RWPE2 (cell line): Measurements from ENCODE around the gene NFU1.

ENCODE experiments used
- ATAC-seq: fragments of 200-7000 bp; cut with Tn5 transposase; 3 replicates; pipeline ENCODE4 v1.9.1; 2021; ENCODE audit warnings: low read depth
- DNase-seq: peaks from one replicate; pipeline ENCODE4 v3.0.0-alpha.2; 2020; ENCODE audit warnings: low spot score
- H3K27ac ChIP-seq: fragments of 450-650 bp; 2 replicates; pipeline ENCODE4 v1.5.1; 2017; ENCODE audit warnings: mild to moderate bottlenecking; ENCODE audit not compliant: poor library complexity, severe bottlenecking
- H3K27me3 ChIP-seq: fragments of 250-450 bp; sonication (Bioruptor Pico); 2 replicates; pipeline ENCODE4 v1.5.1; 2021; ENCODE audit warnings: mild to moderate bottlenecking, moderate library complexity; ENCODE audit not compliant: insufficient read depth, poor library complexity, severe bottlenecking
- H3K36me3 ChIP-seq: fragments of 250-450 bp; sonication (Bioruptor Pico); 2 replicates; pipeline ENCODE4 v1.5.1; 2020; ENCODE audit warnings: low read depth, mild to moderate bottlenecking, moderate library complexity
- H3K4me1 ChIP-seq: fragments of 250-450 bp; sonication (Bioruptor Pico); 2 replicates; pipeline ENCODE4 v1.5.1; 2021; ENCODE audit warnings: mild to moderate bottlenecking, moderate library complexity; ENCODE audit not compliant: insufficient read depth, poor library complexity, severe bottlenecking
- H3K4me3 ChIP-seq: fragments of 250-450 bp; sonication (Bioruptor Pico); 2 replicates; pipeline ENCODE4 v1.5.1; 2021; ENCODE audit warnings: mild to moderate bottlenecking, moderate library complexity; ENCODE audit not compliant: severe bottlenecking
- H3K9me3 ChIP-seq: fragments of 250-450 bp; sonication (Bioruptor Pico); 2 replicates; pipeline ENCODE4 v1.5.1; 2021; ENCODE audit warnings: mild to moderate bottlenecking, moderate library complexity; ENCODE audit not compliant: severe bottlenecking
- CTCF ChIP-seq: fragments of 450-650 bp; IDR thresholded peaks from one replicate; pipeline ENCODE4 v1.5.1; 2017; ENCODE audit warnings: mild to moderate bottlenecking, moderate library complexity; ENCODE audit not compliant: poor library complexity, severe bottlenecking

NFU1 gene

GRCh38 chr2:69436938-69437750 lies at the start of gene NFU1:
TSS of gene NFU1 (minus strand) at chr2:69437435. CDS start at chr2:69437422, 13 bp downstream.
- Histone ChIP-seq H3K4me3 (peak within 1 kb of the TSS; percentile 53), H3K36me3 (no peaks in the 10 kb centered on the region), H3K4me1 (peaks cover 10% of the 10 kb centered on the region), H3K27ac (peak within 1 kb of the TSS; percentile 65), H3K9me3 (no peaks in the 10 kb centered on the region), H3K27me3 (no peaks in the 10 kb centered on the region)
- TF ChIP-seq CTCF = peak; percentile 47
- DNase-seq = peak; percentile 85
- peak; percentile 96 for ATAC-seq

- no peaks in the 10 kb centered on the region for H3K9me3 ChIP-seq
- ATAC-seq = no peak
- H3K4me3 ChIP-seq = no peak overlapping the region
- no peaks in the 10 kb centered on the region for H3K27me3 ChIP-seq
- TF ChIP-seq CTCF = no peak
- H3K4me1 ChIP-seq = no peaks in the 10 kb centered on the region
- no peak overlapping the region for H3K27ac ChIP-seq
- no peaks in the 10 kb centered on the region for H3K36me3 ChIP-seq
- no peak for DNase-seq
Observed at GRCh38 chr2:69483696-69484095, 46.5 kb upstream of the NFU1 start.

GRCh38 chr2:69483024-69483423 lies 45.8 kb upstream of the NFU1 start:
- Histone ChIP-seq H3K4me3 (no peak overlapping the region), H3K27ac (no peak overlapping the region), H3K27me3 (no peaks in the 10 kb centered on the region), H3K4me1 (no peaks in the 10 kb centered on the region), H3K9me3 (no peaks in the 10 kb centered on the region), H3K36me3 (no peaks in the 10 kb centered on the region)
- no peak for DNase-seq
- ATAC-seq = no peak
- no peak for TF ChIP-seq CTCF

- H3K4me1 ChIP-seq = no peaks in the 10 kb centered on the region
- DNase-seq = no peak
Observed at GRCh38 chr2:69482471-69482870, 45.2 kb upstream of the NFU1 start.

More at GRCh38 chr2:69482471-69482870, 45.2 kb upstream of the NFU1 start:
- ATAC-seq = no peak
- TF ChIP-seq CTCF = no peak
- no peak overlapping the region for H3K4me3 ChIP-seq
- H3K36me3 ChIP-seq = no peaks in the 10 kb centered on the region
- no peaks in the 10 kb centered on the region for H3K27me3 ChIP-seq
- no peaks in the 10 kb centered on the region for H3K9me3 ChIP-seq
- no peak overlapping the region for H3K27ac ChIP-seq
